ENCODE results near the gene RSAD1.

DNA sequence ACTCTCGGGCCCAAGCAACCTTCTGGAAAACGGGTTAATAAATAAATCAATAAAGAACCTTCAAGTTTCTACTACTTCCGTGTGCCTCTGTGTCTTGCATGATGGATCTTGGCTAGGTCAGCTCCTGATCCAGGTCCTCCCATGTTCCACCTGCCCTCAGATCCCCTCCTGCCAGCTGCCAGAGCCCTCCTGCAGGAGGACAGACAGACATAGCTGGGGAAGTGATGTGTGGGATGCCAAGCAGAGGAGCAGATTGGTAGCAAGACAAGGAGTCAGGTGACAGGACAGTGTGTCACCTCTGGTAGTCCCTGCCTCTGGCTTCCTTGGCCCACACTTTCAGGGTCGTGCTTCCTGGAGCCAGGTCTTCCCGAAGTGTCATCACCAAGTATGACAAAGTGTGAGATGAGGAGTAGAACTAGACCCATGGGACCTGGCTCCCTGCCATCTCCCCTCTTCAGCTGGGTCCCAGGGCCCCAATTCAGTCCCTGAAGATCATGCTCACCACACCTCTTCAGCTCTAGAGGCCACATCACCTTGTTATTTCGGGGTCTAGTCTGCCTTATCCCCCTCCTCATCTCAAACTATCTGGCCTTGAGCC lies 52.9 kb downstream of the RSAD1 start:
- no peak for TF ChIP-seq CTCF (IDR thresholded peaks at IDR 0.05)
- no peak for TF ChIP-seq POLR2A (IDR thresholded peaks at IDR 0.05)

Data from heart left ventricle (tissue), 13 donors.